Liver (tissue), 9 donors: ENCODE results near the gene SPTBN4. TPM values are rescaled to one million over a fixed set of nuclear protein-coding genes. Genes with fewer than 3 reads are reported as not detected.

ENCODE experiments used
- DNase-seq: peaks from one replicate; pipeline ENCODE4 v3.0.0-alpha.2; 2017; ENCODE audit warnings: low spot score
- H3K27ac ChIP-seq, 2 donors: one replicate each; pipeline ENCODE4 v1.7.0; 2013; ENCODE audit warnings: inconsistent platforms in 2 of 2, low read length in 2 of 2, control low read depth in 1 of 2, low read depth in 1 of 2, mild to moderate bottlenecking in 1 of 2
- H3K27me3 ChIP-seq, 4 donors: one replicate each; pipeline versions ENCODE4 v1.6.1 to v1.7.0; 2013; ENCODE audit warnings: low read length in 3 of 4, inconsistent platforms in 1 of 4, mild to moderate bottlenecking in 1 of 4, moderate library complexity in 1 of 4; ENCODE audit not compliant: control insufficient read depth in 4 of 4, insufficient read depth in 4 of 4
- H3K36me3 ChIP-seq, 4 donors: one replicate each; pipeline versions ENCODE4 v1.6.1 to v1.7.0; 2013; ENCODE audit warnings: low read length in 3 of 4, mild to moderate bottlenecking in 3 of 4, low read depth in 1 of 4, moderate library complexity in 1 of 4; ENCODE audit not compliant: control insufficient read depth in 4 of 4, insufficient read depth in 3 of 4
- H3K4me1 ChIP-seq, 4 donors: one replicate each; pipeline versions ENCODE4 v1.6.1 to v1.7.0; 2013; ENCODE audit warnings: low read length in 3 of 4, mild to moderate bottlenecking in 3 of 4, moderate library complexity in 1 of 4; ENCODE audit not compliant: control insufficient read depth in 4 of 4, insufficient read depth in 4 of 4
- H3K4me3 ChIP-seq, 3 donors: one replicate each; pipeline versions ENCODE4 v1.6.1 to v1.7.0; 2013; ENCODE audit warnings: low read length in 3 of 3, control low read depth in 1 of 3, low read depth in 1 of 3, mild to moderate bottlenecking in 1 of 3
- H3K9ac ChIP-seq, 2 donors: one replicate each; pipeline ENCODE4 v1.7.0; 2013; ENCODE audit warnings: low read length in 2 of 2, mild to moderate bottlenecking in 2 of 2, moderate library complexity in 2 of 2, control low read depth in 1 of 2, low read depth in 1 of 2
- H3K9me3 ChIP-seq, 4 donors: one replicate each; pipeline versions ENCODE4 v1.6.1 to v1.7.0; 2013; ENCODE audit warnings: low read length in 3 of 4; ENCODE audit not compliant: control insufficient read depth in 4 of 4
- EGR1 ChIP-seq, 2 donors: IDR thresholded peaks; 2 replicates each; pipeline ENCODE4 v1.6.1; 2016 to 2018; ENCODE audit warnings: antibody characterized with exemption in 2 of 2, low read depth in 2 of 2
- FOXA1 ChIP-seq: IDR thresholded peaks from 2 replicates; pipeline ENCODE4 v1.6.1; 2016; ENCODE audit warnings: antibody characterized with exemption
- FOXA2 ChIP-seq: IDR thresholded peaks from 2 replicates; pipeline ENCODE4 v1.6.1; 2016; ENCODE audit warnings: antibody characterized with exemption
- GABPA ChIP-seq, 2 donors: IDR thresholded peaks in 1 of 2; conservative IDR thresholded peaks in 1 of 2; 2 replicates each; pipeline ENCODE4 v1.6.1; 2016; ENCODE audit warnings: antibody characterized with exemption in 2 of 2, mild to moderate bottlenecking in 1 of 2, moderate library complexity in 1 of 2
- HNF4A ChIP-seq, 2 donors: conservative IDR thresholded peaks; 2 replicates each; pipeline ENCODE4 v1.6.1; 2016; ENCODE audit warnings: antibody characterized with exemption in 2 of 2, mild to moderate bottlenecking in 2 of 2
- HNF4G ChIP-seq: IDR thresholded peaks from 2 replicates; pipeline ENCODE4 v1.6.1; 2016; ENCODE audit warnings: antibody characterized with exemption
- JUND ChIP-seq, 2 donors: IDR thresholded peaks; 2 replicates each; pipeline ENCODE4 v1.6.1; 2016; ENCODE audit warnings: antibody characterized with exemption in 2 of 2
- NR2F2 ChIP-seq: IDR thresholded peaks from 2 replicates; pipeline ENCODE4 v1.6.1; 2016; ENCODE audit warnings: antibody characterized with exemption
- RAD21 ChIP-seq, 2 donors: IDR thresholded peaks; 2 replicates each; pipeline ENCODE4 v1.6.1; 2016; ENCODE audit warnings: antibody characterized with exemption in 2 of 2, mild to moderate bottlenecking in 2 of 2
- RXRA ChIP-seq, 2 donors: IDR thresholded peaks; 2 replicates each; pipeline ENCODE4 v1.6.1; 2017 to 2018; ENCODE audit warnings: antibody characterized with exemption in 2 of 2, mild to moderate bottlenecking in 1 of 2
- SP1 ChIP-seq: IDR thresholded peaks from 2 replicates; pipeline ENCODE4 v1.6.1; 2018; ENCODE audit warnings: antibody characterized with exemption, mild to moderate bottlenecking
- TAF1 ChIP-seq: conservative IDR thresholded peaks from 2 replicates; pipeline ENCODE4 v1.6.1; 2016; ENCODE audit warnings: antibody characterized with exemption, mild to moderate bottlenecking
- YY1 ChIP-seq: IDR thresholded peaks from 2 replicates; pipeline ENCODE4 v1.6.1; 2016; ENCODE audit warnings: antibody characterized with exemption, mild to moderate bottlenecking
- WGBS: extraction: QIAGEN DNeasy Blood & Tissue Kit; methylation state at CpG from one replicate; pipeline ENCODE4 v1.1.7; 2013; 5-methylcytosine and 5-hydroxymethylcytosine counted together
- polyA plus RNA-seq, 2 donors: library from polyadenylated mRNA; stranded (reverse) in 1 of 2; unstranded in 1 of 2; fragments of 200-250 nt in 1 of 2; fragments of >200 nt in 1 of 2; fragmentation: Nextera tagmentation in 1 of 2; extraction: Ambion mirVana in 1 of 2; gene quantifications; one replicate each; pipeline versions ENCODE4 v1.2.1 to v1.2.3, GENCODE V29; 2013 to 2015
- total RNA-seq, 2 donors: library from RNA; depleted of rRNA; stranded (reverse); fragments of >200 nt; gene quantifications; one replicate each; pipeline ENCODE4 v1.2.3, GENCODE V29; 2014
- TF ChIP-seq, protein P1 (sequence below): IDR thresholded peaks from 2 replicates; pipeline ENCODE4 v1.6.1; 2016; ENCODE audit warnings: antibody characterized with exemption
- TF ChIP-seq, protein P2 (sequence below): IDR thresholded peaks from 2 replicates; pipeline ENCODE4 v1.6.1; 2016; ENCODE audit warnings: antibody characterized with exemption
- TF ChIP-seq, protein P3 (sequence below): IDR thresholded peaks from 2 replicates; pipeline ENCODE4 v1.6.1; 2016; ENCODE audit warnings: antibody characterized with exemption, mild to moderate bottlenecking
- TF ChIP-seq, protein P4 (sequence below): fragments of 150-350 bp; IDR thresholded peaks from 2 replicates; pipeline ENCODE4 v1.5.1; 2017; ENCODE audit warnings: improper control_type of control experiment, low read depth, low read length; ENCODE audit not compliant: missing input control
- TF ChIP-seq, protein P5 (sequence below): IDR thresholded peaks from 2 replicates; pipeline ENCODE4 v1.6.1; 2016; ENCODE audit warnings: antibody characterized with exemption
- donor health status: healthy.
- donor health status: healthy.
- donor health status: healthy.
- donor health status: healthy.
- donor health status: healthy.

Gene SPTBN4
- total and polyA plus RNA-seq, 4 donors: 0.13 to 1.1 (median 0.62) TPM

DNA sequence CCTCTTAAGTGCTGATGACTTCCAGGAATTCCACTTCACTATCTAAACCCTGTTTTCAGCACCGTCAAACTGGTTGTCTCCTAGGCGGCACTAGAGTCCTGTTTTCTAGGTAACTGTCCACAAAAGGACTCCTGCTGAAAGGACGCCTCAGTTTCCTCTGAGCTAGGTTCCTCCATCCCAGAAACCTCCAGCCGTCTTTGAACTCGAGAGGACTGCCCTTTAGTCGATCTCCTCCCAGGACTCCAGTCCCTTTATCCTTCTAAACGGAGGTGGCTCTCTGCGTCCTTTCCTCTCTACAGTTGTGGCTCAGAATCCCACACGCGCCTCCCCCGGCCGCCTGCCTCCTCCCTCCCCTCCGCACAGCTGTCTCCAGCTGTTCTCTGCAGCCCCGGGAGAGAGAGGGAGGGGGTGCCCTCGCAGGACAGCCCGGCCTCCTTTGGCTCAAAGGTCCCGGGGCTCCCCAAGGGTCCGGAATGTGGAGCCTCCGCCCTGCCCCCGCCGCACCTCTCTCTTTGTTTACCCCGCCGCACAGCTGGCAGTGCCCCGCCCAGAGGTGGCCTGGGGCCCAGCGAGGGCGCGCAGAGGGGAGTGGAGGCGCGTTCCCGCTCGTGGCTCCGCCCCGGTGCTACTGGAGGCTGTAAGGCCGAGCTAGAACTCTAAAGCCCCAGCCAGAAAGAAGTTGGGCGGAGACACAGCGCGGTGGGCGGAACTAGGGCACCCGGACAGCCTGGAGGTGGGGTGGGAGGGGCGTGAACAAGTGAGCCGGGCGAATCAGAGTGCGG, 136.8 kb downstream of the SPTBN4 start (continued):
- TF ChIP-seq, protein P1, sequence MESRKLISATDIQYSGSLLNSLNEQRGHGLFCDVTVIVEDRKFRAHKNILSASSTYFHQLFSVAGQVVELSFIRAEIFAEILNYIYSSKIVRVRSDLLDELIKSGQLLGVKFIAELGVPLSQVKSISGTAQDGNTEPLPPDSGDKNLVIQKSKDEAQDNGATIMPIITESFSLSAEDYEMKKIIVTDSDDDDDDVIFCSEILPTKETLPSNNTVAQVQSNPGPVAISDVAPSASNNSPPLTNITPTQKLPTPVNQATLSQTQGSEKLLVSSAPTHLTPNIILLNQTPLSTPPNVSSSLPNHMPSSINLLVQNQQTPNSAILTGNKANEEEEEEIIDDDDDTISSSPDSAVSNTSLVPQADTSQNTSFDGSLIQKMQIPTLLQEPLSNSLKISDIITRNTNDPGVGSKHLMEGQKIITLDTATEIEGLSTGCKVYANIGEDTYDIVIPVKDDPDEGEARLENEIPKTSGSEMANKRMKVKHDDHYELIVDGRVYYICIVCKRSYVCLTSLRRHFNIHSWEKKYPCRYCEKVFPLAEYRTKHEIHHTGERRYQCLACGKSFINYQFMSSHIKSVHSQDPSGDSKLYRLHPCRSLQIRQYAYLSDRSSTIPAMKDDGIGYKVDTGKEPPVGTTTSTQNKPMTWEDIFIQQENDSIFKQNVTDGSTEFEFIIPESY: no peak

DNA sequence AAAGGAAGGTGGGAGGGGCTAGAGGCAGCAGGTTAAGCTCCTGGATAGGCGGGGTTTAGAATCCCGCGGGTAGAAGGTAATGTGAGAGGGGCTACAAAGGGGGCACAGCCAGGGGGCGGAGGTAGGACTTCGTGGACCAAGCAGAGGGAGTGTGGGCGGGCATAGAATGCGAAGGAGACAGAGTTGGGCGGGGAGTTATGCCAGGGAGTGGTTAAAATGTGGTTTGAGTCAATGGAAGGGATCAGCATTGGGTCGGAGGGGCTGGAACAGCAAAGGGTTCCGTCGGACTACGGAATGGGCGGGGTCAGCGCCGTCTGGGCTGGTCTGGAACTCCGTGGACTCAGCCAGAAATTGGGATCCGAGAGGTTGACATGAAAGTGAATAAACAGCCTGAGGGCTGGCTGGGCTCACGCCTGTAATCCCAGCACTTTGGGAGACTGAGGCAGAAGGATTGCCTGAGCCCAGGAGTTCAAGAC, 137.4 kb downstream of the SPTBN4 start:
- peak overlapping the region; percentile 53 to 71 for H3K27ac ChIP-seq
- TF ChIP-seq SP1 (peak; percentile 5), EGR1 (IDR thresholded peaks at IDR 0.05; ENCODE audit: low read depth in 2 of 2) (no peak)
- peaks cover 0 to 3% (median 2%) of the 10 kb centered on the region in 4 donors for H3K27me3 ChIP-seq
- H3K4me1 ChIP-seq: peaks cover 14 to 50% (median 26%) of the 10 kb centered on the region in 4 donors
- peak overlapping the region in 1 of 3 donors; percentile 3 for H3K4me3 ChIP-seq
- 7% methylated on average over 18 of the region's 18 CpGs for WGBS
- DNase-seq: no peak
- no peaks in the 10 kb centered on the region for H3K36me3 ChIP-seq
- H3K9ac ChIP-seq: no peak overlapping the region
- H3K9me3 ChIP-seq: no peaks in the 10 kb centered on the region

DNA sequence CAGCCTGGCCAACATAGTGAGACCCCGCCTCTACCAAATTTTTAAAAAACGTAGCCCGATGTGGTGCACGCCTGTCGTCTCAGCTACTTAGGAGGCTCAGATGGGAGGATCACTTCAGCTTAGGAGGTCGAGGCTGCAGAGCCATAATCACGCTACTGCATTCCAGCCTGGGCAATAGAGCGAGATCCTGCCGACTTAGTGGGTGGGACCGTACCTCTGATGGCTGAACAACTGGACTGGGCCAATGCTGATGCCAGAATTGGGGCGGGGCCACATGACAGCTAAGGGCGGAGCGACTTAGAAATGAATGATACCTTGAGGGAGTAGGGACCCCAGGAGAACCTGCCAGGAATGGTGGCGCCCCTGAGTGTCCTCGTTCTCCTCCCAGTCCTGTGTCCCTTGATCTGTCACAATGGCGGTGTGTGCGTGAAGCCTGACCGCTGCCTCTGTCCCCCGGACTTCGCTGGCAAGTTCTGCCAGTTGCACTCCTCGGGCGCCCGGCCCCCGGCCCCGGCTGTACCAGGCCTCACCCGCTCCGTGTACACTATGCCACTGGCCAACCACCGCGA, 137.9 kb downstream of the SPTBN4 start:
- TF ChIP-seq YY1 (no peak), RXRA (IDR thresholded peaks at IDR 0.05) (no peak), HNF4G (no peak), FOXA1 (no peak), SP1 (no peak), FOXA2 (no peak), JUND (IDR thresholded peaks at IDR 0.05) (no peak), NR2F2 (no peak), HNF4A (conservative IDR thresholded peaks at IDR 0.05) (no peak), TAF1 (no peak), RAD21 (IDR thresholded peaks at IDR 0.05) (no peak), GABPA (IDR thresholded peaks at IDR 0.05 in 1 of 2, conservative IDR thresholded peaks at IDR 0.05 in 1 of 2) (no peak), EGR1 (IDR thresholded peaks at IDR 0.05; ENCODE audit: low read depth in 2 of 2) (no peak)
- TF ChIP-seq, protein P1: no peak
- TF ChIP-seq, protein P2, sequence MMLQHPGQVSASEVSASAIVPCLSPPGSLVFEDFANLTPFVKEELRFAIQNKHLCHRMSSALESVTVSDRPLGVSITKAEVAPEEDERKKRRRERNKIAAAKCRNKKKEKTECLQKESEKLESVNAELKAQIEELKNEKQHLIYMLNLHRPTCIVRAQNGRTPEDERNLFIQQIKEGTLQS: no peak
- TF ChIP-seq, protein P3, sequence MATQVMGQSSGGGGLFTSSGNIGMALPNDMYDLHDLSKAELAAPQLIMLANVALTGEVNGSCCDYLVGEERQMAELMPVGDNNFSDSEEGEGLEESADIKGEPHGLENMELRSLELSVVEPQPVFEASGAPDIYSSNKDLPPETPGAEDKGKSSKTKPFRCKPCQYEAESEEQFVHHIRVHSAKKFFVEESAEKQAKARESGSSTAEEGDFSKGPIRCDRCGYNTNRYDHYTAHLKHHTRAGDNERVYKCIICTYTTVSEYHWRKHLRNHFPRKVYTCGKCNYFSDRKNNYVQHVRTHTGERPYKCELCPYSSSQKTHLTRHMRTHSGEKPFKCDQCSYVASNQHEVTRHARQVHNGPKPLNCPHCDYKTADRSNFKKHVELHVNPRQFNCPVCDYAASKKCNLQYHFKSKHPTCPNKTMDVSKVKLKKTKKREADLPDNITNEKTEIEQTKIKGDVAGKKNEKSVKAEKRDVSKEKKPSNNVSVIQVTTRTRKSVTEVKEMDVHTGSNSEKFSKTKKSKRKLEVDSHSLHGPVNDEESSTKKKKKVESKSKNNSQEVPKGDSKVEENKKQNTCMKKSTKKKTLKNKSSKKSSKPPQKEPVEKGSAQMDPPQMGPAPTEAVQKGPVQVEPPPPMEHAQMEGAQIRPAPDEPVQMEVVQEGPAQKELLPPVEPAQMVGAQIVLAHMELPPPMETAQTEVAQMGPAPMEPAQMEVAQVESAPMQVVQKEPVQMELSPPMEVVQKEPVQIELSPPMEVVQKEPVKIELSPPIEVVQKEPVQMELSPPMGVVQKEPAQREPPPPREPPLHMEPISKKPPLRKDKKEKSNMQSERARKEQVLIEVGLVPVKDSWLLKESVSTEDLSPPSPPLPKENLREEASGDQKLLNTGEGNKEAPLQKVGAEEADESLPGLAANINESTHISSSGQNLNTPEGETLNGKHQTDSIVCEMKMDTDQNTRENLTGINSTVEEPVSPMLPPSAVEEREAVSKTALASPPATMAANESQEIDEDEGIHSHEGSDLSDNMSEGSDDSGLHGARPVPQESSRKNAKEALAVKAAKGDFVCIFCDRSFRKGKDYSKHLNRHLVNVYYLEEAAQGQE: no peak
- TF ChIP-seq, protein P4, sequence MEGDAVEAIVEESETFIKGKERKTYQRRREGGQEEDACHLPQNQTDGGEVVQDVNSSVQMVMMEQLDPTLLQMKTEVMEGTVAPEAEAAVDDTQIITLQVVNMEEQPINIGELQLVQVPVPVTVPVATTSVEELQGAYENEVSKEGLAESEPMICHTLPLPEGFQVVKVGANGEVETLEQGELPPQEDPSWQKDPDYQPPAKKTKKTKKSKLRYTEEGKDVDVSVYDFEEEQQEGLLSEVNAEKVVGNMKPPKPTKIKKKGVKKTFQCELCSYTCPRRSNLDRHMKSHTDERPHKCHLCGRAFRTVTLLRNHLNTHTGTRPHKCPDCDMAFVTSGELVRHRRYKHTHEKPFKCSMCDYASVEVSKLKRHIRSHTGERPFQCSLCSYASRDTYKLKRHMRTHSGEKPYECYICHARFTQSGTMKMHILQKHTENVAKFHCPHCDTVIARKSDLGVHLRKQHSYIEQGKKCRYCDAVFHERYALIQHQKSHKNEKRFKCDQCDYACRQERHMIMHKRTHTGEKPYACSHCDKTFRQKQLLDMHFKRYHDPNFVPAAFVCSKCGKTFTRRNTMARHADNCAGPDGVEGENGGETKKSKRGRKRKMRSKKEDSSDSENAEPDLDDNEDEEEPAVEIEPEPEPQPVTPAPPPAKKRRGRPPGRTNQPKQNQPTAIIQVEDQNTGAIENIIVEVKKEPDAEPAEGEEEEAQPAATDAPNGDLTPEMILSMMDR: no peak
- TF ChIP-seq, protein P5, sequence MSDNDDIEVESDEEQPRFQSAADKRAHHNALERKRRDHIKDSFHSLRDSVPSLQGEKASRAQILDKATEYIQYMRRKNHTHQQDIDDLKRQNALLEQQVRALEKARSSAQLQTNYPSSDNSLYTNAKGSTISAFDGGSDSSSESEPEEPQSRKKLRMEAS: no peak
- DNase-seq: no peak
- no peaks in the 10 kb centered on the region for H3K36me3 ChIP-seq
- no peak overlapping the region for H3K9ac ChIP-seq
- peak overlapping the region; percentile 10 to 47 for H3K27ac ChIP-seq
- no peaks in the 10 kb centered on the region for H3K9me3 ChIP-seq
- peak overlapping the region in 1 of 3 donors; percentile 37 for H3K4me3 ChIP-seq
- peaks cover 18 to 55% (median 30%) of the 10 kb centered on the region in 4 donors for H3K4me1 ChIP-seq
- 31% methylated on average over 29 of the region's 29 CpGs for WGBS
- H3K27me3 ChIP-seq: peaks cover 0 to 3% (median 2%) of the 10 kb centered on the region in 4 donors
